ENCODE measurements around the gene HAGH. TPM values are rescaled to one million over a fixed set of nuclear protein-coding genes. Genes with fewer than 3 reads are reported as not detected.

The HAGH gene
- total and polyA plus RNA-seq, 9 of the 15 experiments (the other 6 are each of a cell fraction or from before 2014, with no cell fraction given), result 0.46 to 35.1 (median 16.8) TPM

DNA sequence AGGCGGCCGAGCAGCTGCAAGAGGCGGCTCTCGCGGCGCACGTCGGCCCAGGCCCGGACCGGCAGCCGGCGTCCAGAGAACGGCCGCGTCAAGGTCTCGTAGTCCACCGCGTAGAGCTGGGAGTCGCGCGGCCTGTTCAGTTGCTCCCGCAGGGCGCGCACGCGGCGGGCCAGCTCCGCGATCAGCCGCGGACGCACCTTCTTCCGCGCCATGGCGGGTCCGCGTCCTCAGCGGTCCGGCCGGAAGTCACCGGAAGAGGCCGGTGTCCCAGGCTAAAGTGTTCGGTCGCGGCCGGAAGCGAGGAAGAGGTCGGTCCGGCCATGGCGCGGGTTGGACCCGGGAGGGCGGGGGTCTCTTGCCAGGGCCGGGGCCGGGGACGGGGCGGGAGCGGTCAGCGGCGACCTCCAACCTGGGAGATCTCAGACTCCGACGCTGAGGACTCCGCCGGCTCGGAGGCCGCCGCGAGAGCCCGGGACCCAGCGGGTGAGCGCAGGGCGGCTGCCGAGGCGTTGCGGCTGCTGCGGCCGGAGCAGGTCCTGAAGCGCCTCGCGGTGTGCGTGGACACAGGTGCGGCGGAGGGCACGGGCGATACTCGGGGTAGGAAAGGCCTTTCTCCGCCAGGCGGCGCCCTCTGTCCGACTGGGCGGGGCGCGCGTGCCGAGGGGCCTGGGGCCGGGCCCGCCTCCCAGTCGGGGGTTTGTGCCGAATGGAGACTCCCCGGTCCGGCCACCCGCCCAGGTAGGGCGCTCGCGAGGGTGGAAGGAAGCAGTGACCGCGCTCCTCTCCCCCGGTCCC is 53.5 kb downstream of the HAGH start, which contains the start of gene MRPS34 (continued):
- TF ChIP-seq, protein P1, sequence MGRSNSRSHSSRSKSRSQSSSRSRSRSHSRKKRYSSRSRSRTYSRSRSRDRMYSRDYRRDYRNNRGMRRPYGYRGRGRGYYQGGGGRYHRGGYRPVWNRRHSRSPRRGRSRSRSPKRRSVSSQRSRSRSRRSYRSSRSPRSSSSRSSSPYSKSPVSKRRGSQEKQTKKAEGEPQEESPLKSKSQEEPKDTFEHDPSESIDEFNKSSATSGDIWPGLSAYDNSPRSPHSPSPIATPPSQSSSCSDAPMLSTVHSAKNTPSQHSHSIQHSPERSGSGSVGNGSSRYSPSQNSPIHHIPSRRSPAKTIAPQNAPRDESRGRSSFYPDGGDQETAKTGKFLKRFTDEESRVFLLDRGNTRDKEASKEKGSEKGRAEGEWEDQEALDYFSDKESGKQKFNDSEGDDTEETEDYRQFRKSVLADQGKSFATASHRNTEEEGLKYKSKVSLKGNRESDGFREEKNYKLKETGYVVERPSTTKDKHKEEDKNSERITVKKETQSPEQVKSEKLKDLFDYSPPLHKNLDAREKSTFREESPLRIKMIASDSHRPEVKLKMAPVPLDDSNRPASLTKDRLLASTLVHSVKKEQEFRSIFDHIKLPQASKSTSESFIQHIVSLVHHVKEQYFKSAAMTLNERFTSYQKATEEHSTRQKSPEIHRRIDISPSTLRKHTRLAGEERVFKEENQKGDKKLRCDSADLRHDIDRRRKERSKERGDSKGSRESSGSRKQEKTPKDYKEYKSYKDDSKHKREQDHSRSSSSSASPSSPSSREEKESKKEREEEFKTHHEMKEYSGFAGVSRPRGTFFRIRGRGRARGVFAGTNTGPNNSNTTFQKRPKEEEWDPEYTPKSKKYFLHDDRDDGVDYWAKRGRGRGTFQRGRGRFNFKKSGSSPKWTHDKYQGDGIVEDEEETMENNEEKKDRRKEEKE (IDR thresholded peaks at IDR 0.05; ENCODE audit: borderline replicate concordance in 1 of 2, control insufficient read depth in 1 of 2, low read depth in 2 of 2, low read length in 1 of 2), result peak in 1 of 2 experiments; percentile 88; a peak in 1 of 4 replicates
- TF ChIP-seq GABPB1 (CRISPR knock-in tag; IDR thresholded peaks at IDR 0.05) (peak; percentile 99), PTBP1 (IDR thresholded peaks at IDR 0.05; ENCODE audit: low read depth, low read length) (no peak), ARHGAP35 (IDR thresholded peaks at IDR 0.05; ENCODE audit: partially characterized antibody) (no peak), BHLHE40 (IDR thresholded peaks at IDR 0.05; ENCODE audit: low read length) (peak; percentile 92), ADNP (tag; IDR thresholded peaks at IDR 0.05) (no peak), ZBTB17 (CRISPR knock-in tag; IDR thresholded peaks at IDR 0.05) (0 out of 2 replicates have a peak, but pooled peaks have one; percentile 46), SIX5 (IDR thresholded peaks at IDR 0.05; ENCODE audit: borderline replicate concordance in 1 of 2, insufficient read depth in 1 of 2, low read depth in 1 of 2, low read length in 2 of 2) (peak; percentile 39 to 46; a peak in 2 of 4 replicates), SMAD4 (CRISPR knock-in tag; conservative IDR thresholded peaks at IDR 0.05) (no peak; the same call in none of the 2 replicates), ZNF282 (CRISPR knock-in tag; IDR thresholded peaks at IDR 0.05) (0 out of 2 replicates have a peak, but pooled peaks have one; percentile 17), ELF2 (CRISPR knock-in tag; IDR thresholded peaks at IDR 0.05) (peak; percentile 94), MTA3 (IDR thresholded peaks at IDR 0.05; ENCODE audit: borderline replicate concordance) (peak; percentile 56; the same call in 1 of the 2 replicates), SMARCB1 (IDR thresholded peaks at IDR 0.05; ENCODE audit: insufficient read length, low read depth) (no peak), ATF1 (CRISPR knock-in tag; IDR thresholded peaks at IDR 0.05) (no peak), ATF1 (tag; IDR thresholded peaks at IDR 0.05) (peak; percentile 67), NEUROD1 (IDR thresholded peaks at IDR 0.05; ENCODE audit: borderline replicate concordance, low read depth, low read length, partially characterized antibody) (peak; percentile 77)
- TF ChIP-seq, protein P2, sequence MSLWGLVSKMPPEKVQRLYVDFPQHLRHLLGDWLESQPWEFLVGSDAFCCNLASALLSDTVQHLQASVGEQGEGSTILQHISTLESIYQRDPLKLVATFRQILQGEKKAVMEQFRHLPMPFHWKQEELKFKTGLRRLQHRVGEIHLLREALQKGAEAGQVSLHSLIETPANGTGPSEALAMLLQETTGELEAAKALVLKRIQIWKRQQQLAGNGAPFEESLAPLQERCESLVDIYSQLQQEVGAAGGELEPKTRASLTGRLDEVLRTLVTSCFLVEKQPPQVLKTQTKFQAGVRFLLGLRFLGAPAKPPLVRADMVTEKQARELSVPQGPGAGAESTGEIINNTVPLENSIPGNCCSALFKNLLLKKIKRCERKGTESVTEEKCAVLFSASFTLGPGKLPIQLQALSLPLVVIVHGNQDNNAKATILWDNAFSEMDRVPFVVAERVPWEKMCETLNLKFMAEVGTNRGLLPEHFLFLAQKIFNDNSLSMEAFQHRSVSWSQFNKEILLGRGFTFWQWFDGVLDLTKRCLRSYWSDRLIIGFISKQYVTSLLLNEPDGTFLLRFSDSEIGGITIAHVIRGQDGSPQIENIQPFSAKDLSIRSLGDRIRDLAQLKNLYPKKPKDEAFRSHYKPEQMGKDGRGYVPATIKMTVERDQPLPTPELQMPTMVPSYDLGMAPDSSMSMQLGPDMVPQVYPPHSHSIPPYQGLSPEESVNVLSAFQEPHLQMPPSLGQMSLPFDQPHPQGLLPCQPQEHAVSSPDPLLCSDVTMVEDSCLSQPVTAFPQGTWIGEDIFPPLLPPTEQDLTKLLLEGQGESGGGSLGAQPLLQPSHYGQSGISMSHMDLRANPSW (CRISPR knock-in tag; IDR thresholded peaks at IDR 0.05), result 0 out of 2 replicates have a peak, but pooled peaks have one; percentile 5
- TF ChIP-seq, protein P3, sequence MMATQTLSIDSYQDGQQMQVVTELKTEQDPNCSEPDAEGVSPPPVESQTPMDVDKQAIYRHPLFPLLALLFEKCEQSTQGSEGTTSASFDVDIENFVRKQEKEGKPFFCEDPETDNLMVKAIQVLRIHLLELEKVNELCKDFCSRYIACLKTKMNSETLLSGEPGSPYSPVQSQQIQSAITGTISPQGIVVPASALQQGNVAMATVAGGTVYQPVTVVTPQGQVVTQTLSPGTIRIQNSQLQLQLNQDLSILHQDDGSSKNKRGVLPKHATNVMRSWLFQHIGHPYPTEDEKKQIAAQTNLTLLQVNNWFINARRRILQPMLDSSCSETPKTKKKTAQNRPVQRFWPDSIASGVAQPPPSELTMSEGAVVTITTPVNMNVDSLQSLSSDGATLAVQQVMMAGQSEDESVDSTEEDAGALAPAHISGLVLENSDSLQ (IDR thresholded peaks at IDR 0.05), result peak; percentile 72
- TF ChIP-seq, protein P4, sequence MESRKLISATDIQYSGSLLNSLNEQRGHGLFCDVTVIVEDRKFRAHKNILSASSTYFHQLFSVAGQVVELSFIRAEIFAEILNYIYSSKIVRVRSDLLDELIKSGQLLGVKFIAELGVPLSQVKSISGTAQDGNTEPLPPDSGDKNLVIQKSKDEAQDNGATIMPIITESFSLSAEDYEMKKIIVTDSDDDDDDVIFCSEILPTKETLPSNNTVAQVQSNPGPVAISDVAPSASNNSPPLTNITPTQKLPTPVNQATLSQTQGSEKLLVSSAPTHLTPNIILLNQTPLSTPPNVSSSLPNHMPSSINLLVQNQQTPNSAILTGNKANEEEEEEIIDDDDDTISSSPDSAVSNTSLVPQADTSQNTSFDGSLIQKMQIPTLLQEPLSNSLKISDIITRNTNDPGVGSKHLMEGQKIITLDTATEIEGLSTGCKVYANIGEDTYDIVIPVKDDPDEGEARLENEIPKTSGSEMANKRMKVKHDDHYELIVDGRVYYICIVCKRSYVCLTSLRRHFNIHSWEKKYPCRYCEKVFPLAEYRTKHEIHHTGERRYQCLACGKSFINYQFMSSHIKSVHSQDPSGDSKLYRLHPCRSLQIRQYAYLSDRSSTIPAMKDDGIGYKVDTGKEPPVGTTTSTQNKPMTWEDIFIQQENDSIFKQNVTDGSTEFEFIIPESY (CRISPR knock-in tag; IDR thresholded peaks at IDR 0.05), result peak; percentile 52; the same call in 1 of the 2 replicates

Data from K562 (cell line).